DMS153 (cell line): ENCODE measurements around the gene GLI2.

Experiments
- DNase-seq: peaks from one replicate; lab custom pipeline; 2025; lab: John Stamatoyannopoulos, UW

The GLI2 gene

DNA sequence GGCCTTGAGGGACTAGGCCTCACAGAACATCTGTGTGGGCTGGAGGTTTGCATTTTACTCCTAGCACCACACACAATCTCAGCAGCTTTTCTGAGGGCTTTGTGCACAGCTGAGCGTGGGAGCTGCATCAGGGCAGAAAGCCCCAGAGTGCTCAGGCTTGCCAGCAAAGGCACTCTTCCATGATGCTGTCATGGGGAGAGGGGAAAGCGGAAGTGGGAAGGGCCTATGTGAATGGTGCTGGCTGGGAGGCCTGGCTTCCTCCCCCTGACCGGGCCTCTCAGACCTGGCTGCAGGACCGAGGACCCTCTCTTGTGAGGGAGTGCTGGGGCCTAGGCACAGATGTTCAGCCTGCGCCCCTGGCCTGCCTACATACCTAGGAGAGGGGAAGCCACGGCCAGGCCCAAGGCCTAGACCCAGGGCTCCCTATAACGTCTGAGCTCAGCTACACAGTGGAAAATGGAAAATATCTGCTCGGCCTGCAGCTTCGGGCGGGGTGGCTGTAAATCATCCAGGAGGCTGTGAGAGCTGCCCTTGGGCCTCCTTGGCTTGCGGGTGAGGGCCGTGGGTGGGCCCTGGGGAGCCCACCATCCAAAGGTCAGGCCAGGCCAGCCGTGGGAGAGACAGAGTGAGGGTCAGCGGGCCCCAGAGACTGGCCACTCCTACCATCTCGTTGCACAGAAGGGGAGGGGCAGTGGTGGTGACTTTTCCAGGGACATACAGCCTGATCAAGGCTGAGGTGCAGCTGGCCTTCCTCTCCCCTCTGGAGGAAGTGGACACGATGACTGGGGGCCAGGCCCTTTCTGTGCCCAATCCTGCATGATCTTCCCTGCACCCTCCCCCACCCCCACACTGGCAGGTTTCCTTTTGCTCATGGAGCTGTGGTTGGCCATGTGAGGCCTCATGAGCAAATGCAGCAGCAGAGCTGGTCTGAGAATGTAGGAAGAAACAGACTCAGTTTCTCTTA, 22.8 kb downstream of the GLI2 start:
- DNase-seq: no peak

DNA sequence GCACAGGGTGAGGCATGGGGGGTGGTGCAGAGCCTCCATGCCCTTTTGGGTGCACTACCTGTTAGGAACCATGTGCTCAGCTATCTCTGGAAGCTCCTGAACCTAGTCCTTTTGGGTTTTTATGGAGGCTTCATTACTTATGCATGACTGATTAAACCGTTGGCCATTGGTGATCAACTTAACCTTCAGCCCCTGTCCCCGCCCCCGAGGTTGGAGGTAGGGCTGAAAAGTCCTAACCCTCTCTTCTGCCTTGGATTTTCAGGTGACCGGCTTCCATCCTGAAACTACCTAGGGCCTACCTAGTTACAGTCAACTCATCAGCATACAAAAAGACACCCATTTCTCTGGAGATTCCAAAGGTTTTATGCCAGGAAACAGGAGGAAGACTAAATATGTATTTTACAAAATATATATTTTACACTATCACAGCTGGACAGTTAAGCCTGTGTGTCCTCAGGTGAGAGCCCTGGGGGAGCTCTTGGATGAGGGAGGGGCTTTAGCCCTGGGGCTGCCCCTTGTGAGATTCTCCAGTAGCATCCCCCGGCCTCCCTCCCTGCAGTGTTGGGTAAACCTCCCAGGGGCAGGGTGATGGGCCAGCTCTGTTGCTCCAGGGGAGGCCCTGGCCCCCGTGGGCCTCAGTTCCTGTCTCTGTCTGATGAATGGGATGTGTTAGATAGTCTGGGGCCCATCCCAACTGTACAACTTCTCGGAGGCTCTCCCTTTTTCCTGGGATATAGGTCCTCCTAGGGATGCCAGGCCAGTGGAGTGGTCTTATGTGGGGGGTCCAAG, 24.1 kb downstream of the GLI2 start:
- no peak for DNase-seq

DNA sequence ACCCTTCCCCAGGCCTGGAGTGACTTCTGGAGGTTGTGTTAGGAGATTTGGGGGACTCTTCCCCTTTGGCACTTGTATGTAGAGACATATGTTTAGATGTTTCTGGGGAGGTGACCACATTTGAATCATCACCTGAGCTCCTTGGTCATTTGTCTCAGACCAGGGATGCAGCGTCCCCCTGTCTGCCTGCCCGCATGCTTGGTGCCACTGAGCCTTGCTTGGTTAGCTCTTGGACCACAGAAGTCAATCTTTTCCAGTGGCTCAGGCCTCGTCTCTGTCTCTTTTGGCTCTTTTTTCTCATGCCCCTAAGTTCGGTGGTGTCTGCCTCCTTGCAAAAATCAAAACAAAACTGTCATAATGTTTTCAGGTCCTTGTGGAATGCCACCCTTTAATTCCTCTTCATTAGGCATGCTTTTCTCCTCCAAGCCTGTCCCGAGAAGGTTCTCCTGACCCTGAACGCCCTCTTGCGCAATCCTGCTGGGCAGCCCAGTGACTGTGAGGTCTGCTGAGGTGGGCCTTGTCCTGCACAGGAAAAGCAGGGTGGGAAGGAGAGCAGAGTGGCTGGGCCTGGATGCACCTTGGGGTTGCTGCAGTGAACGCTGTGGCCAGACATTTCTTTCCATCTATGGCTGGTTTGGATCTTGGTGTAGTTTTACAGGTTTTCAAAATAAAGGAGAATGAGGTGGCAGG, 24.9 kb downstream of the GLI2 start:
- DNase-seq: no peak

DNA sequence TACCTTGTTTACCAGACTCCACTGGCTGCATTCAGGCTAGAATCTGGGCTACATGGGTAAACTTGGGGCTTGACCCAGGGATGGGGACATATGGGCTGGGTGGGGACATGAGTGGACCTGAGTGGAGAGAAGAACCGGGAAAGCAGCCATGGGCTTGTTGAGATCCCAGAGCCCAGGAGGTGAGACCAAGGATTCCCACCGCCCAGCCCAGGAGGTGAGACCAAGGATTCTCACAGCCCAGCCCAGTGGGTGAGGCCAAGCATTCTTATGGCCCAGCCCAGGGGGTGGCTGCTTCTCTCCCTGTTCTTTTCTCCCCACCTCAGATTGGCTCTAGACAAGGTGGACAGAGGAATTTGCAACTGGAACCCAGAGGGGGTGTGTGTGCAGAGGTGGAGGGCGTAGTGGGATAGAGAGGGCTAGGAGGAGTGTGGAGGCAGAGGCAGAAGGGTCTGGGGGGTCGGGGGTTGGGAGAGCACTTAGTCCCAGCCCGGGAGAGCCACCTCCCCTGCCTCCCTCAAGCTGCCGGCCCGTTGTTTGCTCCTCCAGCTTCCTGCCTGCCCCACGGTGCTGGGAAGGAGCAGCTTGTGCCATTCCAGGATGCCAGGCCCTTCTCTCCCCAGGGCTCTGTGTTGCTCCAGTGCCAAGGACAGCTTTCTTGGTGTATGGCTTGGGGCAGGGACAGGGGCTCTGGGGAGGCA, 25.6 kb downstream of the GLI2 start:
- no peak for DNase-seq

DNA sequence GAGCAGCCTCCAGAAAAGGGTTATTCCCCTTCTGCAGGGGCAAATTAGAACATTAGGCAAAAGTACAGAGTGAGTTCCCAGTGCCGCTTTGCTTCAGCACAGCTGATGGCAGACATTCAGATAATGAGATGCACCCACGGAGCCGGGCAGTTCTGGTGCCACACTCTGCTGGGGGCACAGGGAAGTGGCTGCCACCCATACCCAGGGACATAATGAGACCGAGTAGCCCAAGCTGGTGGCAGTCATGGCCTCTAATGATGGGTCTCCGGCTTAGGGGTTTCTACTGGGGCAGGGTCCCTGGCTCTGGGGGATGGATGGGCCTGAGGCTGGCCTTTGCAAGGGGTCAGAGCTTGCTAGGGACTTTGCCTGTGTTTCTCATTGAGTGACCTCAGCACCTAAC, 26.2 kb downstream of the GLI2 start:
- DNase-seq: no peak

DNA sequence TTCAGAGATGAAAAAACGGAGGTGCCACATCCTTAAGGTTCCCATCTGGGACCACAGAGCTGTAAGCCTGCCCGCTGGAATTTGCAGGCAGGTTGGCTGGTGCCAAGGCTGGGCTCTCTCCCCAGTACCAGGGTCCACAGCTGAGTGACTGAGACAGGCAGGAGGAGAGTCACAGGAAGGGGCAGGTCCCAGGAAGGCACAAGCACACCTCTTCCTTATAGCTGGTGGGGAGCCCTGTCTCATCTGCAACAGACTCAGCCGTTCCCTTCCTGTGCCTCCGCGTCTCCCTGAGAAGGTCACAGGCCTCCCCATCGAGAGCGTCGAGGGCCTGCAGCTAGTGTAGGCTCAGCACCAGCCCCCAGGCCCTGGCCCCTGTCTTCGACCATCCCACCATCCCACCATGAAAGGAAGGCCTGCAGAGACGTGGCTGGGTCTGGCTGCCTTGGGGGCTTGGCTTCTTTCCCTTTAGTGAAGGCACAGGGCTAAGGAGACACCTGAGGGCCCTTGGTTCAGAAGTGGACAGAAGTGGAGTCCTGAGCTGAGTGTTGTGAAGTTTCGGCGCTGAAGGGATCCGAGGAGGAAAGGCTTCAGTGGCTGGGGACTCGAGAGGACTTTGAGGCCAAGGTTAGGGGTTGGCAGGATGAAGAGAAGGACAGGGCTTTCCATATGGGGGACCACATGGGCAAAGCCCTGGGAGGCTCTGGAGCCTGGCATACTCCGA, 26.8 kb downstream of the GLI2 start:
- no peak for DNase-seq

DNA sequence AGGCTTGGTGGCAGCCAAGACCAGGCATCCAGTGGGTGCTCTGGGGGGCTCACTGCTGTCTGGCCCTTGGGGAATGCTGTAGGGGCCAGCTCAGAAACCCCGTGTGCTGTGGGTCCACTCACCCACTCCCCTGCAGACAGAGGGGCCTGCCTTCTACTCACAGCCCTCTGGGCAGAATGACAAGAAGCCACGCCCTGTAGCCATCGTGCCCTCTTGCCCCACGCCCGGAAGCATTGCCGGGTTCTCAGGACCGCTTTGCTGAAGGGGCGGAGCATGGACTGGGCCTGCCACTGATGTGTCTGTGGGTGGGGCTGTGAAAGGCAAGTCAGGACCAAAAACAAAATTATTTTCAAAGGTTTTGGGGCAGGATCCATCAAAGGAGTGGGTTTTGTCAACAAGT, 27.8 kb downstream of the GLI2 start:
- no peak for DNase-seq

DNA sequence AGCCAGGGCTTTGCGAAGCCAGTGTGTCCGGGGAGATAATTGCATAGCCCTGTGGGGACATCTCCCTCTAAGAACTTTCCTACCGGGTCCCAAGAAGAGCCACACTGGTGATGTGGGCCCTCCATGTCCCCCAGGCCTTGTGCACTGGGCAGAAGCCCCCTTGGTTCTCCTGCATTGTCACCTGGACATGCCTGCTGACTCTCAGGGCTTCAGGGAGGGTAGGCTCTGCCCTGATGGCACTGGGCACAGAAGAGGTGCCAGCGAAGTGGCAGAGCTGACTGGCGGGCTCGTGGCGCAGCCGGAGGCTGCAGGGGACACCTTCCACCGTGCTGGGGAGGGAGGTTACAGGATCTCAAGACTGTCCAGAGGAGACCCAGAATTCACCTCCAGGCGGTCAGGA, 28.3 kb downstream of the GLI2 start:
- DNase-seq: no peak

DNA sequence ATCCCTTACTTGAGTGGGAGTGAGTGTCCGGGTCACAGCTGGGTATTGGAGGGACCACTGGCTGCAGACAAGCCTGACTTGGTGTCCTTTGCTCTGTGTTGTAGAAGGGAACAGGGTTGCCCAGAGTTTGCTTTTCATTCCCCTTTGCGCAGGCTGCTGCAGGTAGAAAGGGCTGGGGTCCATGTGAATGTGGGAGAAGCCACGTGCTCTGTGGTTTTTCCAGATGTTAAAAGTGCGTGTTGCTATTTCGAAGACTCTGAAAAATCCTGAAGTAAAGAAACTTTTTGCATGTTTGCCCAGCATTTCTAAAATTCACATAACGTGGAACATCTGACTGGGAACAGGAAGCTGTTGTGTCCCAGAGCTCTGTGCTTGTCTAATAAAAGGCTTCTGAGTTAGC, 28.8 kb downstream of the GLI2 start:
- no peak for DNase-seq

DNA sequence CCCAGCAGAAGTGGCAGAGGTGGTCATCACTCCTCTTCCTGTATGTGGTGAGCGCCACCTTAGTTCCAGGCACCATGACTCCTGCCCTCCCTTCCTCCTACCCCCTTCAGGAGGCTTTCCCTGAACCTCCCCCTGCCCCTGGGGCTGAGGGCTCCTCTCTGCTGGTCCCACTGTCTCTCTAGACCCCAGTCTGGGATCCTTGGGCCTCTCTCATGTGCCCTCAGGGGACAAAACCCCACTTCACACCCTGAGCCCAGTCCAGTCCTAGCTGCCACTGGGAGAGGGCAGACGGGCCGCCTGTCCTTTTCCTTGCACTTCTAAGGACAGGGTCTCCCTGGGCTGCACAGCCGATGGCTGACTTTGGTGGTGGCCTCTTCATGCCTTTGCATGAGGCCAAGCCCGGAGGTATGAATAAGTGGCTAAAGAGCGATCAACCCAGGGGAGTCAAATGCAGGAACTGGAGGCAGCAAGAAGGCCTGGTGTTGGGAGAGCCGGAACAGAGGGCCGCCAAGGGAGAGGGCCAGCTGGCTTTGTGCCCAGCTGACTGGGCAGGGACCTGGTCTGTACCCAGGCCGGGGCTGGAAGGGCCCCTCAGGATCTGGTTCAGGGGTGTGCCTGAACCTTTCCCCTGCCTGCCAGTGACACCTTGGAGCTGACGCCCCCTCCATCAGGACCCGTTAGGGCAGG, 29.5 kb downstream of the GLI2 start:
- DNase-seq: no peak

DNA sequence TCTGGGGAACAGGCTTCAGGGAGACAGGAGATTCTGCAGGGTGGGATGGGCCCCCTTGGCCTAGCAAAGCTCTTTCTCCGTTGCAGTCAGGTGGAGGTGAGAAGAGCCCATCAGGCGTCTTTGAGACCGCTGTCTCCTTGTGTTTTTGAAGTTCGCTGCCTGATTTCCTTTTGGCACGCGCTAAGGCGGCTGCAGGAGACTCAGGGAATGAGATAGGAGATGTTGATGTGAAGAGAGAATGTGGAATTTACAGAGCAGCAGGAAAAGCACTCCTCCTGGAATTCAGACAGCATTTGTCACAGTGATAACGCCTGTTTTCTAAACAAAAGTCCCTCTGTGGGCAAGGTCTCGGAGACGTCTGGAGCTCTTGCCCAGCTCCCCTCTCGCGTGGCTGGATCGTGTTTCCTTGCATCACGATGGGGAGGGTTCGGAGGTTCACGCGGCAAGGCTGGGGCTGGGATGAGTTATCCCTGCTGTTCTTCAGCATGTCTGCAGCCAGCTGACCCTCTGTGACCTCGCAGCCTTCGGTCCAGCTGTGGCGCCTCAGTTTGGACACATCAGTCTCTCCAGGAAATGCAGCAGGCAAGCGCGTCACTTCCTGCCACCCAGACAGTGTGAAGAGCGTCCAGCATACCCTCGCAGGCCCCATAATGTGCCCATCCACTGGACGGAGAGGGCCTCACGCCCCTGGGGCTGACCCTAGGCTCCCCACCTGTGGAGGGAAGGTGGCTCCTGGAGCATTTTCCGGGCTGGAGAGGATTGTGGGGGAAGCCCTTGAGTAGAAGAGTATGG, 30.2 kb downstream of the GLI2 start:
- no peak for DNase-seq

DNA sequence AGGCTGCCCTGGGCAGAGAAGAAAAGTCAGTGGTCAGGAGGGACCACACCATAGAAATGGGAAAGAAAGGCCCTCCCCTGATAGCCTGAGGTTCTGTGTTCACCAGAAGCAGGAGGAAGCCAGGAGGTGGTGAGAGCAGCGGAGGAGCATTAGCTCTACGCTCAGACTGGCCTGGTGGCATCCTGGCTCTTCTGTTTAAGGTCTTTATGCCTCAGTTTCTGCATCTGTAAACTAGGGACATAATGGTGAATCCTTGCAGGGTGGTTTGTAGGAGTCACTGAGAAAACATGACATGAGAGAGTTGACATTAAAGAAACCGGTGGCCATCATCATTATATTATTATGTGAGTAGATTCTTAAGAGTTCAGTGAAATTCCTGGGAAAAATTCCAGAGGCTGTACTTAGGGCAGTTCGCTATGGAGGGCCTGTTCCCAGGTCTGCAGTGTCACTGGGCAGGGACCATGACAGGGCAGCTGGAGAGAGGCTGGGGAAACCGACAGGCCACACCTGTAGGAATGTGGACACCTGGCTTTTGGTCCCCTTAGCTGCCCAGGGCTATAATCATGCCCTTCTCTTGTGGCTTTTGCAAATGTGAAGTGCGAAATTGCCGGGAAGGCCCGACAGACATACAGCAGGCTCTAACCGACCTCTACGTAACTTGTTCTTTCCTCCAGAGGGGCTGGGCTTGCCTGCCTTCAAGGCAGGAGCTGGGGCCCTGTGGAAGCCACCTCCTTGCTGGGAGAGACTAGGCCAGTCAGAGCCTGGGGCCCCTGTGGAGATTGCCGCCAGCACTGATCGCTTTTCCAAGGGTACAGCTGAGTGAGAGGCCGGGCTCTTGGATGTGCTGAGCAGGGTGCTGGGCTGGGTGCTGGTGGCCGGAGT, 31.0 kb downstream of the GLI2 start:
- no peak for DNase-seq

DNA sequence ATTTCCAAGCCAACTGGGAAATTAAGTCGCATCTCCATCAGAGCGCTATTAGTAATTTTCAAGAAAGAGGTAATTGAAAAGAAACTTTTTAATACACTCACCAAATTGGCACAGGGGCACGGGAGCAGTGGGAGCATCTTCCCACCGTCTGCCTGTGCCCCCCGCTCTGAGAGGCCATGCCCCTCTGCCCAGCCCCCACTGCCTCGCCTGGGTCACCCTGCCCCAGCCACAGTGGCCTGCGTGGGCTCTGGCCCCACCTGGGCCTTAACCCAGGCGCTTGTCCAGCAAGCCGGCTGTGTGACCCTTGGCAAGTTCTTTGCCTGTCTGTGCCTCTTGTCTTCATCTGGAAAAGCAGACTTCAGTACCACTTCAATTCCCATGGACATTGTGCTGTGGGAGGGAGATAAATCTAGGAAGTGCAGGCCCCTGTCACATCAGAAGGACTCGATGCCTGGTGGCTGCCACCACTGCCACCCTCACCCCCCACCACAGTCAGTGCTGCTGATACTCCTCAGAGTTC, 31.9 kb downstream of the GLI2 start:
- no peak for DNase-seq

DNA sequence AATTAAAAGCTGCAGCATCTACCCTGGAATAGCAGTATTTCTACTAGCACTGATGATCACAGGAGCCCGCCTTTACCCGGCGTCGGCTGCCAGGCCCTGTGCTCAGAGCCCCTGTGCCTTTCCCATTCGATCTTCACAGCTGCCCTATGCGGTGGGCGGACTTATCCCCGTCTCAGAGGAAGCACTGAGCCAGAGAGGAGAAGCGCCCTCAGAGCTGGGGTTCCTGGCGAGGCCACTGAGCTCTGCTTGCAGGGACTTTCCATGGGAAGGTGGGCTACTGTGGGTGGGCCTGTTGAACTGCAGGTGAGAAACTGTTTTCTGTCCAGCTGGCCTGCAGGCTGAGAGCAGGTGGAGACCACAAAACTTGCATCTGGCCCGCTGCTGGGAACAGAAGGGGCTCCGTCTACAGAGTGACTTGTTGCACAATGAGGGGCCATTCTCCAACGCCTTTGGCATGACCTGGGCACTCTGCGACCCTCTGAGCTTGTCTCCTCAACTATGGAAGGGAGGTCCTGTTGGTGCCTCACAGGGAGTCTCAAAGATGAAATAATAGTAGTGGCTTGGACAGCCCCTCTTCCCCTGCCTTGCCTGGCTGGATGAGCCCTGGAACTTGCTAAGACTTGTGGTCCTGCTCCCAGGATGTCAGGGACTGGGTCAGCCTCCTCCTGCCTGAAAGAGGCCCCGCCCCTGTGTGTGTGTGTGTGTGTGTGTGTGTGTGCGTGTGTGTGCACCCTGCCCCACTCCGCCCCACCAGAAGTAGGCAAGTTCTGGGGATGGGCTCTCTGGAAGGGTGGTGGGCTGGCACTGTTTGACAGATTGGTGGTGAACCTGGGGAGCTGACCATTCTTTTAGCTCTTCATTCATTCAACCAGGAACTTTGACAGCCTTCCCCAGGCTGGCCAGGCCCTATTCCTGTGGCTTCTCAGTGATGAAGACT, 32.7 kb downstream of the GLI2 start:
- no peak for DNase-seq

DNA sequence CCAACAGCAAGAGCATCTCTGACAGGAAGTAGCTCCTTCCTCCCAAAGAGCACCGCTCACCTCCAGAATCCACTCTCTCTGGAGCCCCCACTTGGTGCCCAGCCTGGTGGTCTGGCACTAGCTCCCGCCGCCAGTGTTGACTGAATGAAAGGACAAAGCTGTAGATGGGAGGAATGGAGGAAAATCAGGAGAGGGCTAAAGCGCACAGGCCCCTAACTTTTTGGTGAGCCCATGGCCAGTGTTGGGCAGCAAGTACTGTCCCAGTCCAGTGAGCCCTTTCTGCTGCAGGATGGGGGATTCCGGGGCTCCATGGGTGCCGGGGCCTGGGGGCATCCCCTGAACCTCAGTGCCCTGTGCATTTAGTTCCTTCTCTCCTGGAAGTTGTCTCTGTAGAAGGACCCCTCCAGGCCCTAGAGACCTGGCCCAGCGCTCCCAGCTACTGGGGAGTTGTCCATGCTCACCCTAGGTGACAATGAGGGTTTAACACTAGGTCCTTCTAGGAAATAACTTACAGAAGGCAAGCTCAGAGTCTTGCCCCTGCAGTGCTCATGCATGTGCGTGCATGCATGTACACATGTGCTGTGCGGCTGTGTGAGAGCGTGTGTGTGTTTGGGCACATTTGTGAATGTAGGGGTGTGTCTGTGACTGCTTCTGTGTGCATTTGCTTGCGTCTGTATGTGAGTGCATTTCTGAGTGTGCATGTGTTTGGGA, 33.6 kb downstream of the GLI2 start:
- DNase-seq: no peak

DNA sequence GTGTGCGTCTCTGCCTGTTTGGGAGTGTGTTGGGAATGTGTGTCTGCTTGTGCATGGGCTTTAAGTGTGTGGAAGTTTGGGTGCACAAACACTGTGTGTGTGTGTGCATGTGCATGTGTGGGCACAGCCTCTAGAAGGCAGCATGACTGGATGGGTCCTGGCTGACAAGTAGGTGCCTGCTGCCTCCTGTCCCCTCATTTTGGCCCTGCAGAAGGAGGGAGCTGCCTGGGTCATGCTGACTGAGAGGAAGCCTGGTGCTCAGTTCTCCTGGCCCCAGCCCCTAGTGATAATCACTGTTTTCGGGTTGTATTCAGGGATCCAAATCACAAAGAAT, 34.1 kb downstream of the GLI2 start:
- DNase-seq: no peak

DNA sequence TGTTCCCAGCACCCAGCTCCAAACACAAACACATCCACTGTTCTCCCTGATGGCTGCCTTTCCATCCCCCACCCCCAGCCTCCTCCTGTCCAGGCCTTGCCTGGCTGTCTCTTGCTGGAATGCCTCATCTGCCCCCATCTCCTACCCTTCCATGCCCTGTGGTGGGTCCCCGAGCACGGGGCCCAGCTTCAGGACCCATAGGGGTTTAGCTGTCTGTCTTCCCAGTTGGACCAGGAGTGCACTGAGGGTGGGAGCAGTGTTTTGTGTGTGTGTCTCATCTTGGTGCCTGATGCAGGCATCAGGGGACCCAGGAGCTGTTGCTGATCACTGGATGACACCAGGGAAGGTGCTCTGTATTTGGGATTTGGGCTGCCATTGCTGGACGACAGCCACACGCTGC, 34.5 kb downstream of the GLI2 start:
- no peak for DNase-seq
